ENCODE results near the gene PPP2R1A. TPM values are rescaled to one million over a fixed set of nuclear protein-coding genes. Genes with fewer than 3 reads are reported as not detected.

The PPP2R1A gene
- total RNA-seq, 1 donor from 2014 or later = 163 TPM

- TF ChIP-seq POLR2A (IDR thresholded peaks at IDR 0.05) = no peak
- TF ChIP-seq POLR2AphosphoS5 (IDR thresholded peaks at IDR 0.05; ENCODE audit: insufficient read depth in 1 of 2, low read depth in 1 of 2) = no peak
- TF ChIP-seq, protein P1, sequence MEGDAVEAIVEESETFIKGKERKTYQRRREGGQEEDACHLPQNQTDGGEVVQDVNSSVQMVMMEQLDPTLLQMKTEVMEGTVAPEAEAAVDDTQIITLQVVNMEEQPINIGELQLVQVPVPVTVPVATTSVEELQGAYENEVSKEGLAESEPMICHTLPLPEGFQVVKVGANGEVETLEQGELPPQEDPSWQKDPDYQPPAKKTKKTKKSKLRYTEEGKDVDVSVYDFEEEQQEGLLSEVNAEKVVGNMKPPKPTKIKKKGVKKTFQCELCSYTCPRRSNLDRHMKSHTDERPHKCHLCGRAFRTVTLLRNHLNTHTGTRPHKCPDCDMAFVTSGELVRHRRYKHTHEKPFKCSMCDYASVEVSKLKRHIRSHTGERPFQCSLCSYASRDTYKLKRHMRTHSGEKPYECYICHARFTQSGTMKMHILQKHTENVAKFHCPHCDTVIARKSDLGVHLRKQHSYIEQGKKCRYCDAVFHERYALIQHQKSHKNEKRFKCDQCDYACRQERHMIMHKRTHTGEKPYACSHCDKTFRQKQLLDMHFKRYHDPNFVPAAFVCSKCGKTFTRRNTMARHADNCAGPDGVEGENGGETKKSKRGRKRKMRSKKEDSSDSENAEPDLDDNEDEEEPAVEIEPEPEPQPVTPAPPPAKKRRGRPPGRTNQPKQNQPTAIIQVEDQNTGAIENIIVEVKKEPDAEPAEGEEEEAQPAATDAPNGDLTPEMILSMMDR (IDR thresholded peaks at IDR 0.05) = no peak
- peak overlapping the region; percentile 93 for H3K27ac ChIP-seq
- H3K4me1 ChIP-seq = peaks cover 25% of the 10 kb centered on the region
- intact Hi-C loops (cut with DNase I) = no loop called here
- peak overlapping the region; percentile 90 to 93 for H3K4me3 ChIP-seq
- no peaks in the 10 kb centered on the region for H3K9me3 ChIP-seq
- no peaks in the 10 kb centered on the region for H3K27me3 ChIP-seq
- no peak for DNase-seq (ENCODE audit: extremely low spot score in 2 of 2)
- H3K36me3 ChIP-seq = no peaks in the 10 kb centered on the region
Observed at GRCh38 chr19:52270266-52270885, 80.5 kb downstream of the PPP2R1A start.

GRCh38 chr19:52273301-52273700 lies 83.4 kb downstream of the PPP2R1A start:
- DNase-seq (ENCODE audit: extremely low spot score in 2 of 2) = no peak
- peaks cover 25% of the 10 kb centered on the region for H3K4me1 ChIP-seq
- H3K4me3 ChIP-seq = no peak overlapping the region
- H3K27me3 ChIP-seq = no peaks in the 10 kb centered on the region
- no peak overlapping the region for H3K27ac ChIP-seq
- no peaks in the 10 kb centered on the region for H3K9me3 ChIP-seq
- intact Hi-C loops (cut with DNase I) = no loop called here
- H3K36me3 ChIP-seq = no peaks in the 10 kb centered on the region
- TF ChIP-seq, protein P1 (IDR thresholded peaks at IDR 0.05) = no peak

DNA sequence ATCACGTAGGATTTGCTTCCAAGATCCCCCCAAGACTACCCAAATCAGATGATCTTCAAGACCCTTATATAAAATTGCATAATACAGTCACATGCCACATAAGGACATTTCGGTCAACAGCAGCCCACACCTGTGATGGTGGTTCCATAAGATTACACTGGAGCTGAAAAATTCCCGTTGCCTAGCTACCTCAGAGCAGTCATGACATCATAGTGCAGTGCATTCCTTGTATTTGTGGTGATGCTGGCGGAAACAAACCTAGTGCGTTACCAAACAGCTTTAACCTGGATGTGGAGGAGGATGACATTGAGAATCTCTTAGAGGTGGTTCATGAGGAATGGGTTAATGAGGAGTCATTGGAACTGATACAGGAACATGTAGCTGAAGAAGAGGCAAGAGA lies 84.3 kb downstream of the PPP2R1A start:
- H3K4me1 ChIP-seq = peaks cover 18% of the 10 kb centered on the region
- TF ChIP-seq, protein P1 (IDR thresholded peaks at IDR 0.05) = no peak
- TF ChIP-seq POLR2AphosphoS5 (IDR thresholded peaks at IDR 0.05; ENCODE audit: insufficient read depth in 1 of 2, low read depth in 1 of 2) (no peak), POLR2A (IDR thresholded peaks at IDR 0.05) (no peak)
- no peaks in the 10 kb centered on the region for H3K9me3 ChIP-seq
- no peaks in the 10 kb centered on the region for H3K36me3 ChIP-seq
- no peaks in the 10 kb centered on the region for H3K27me3 ChIP-seq
- DNase-seq (ENCODE audit: extremely low spot score in 2 of 2) = no peak
- no peak overlapping the region for H3K4me3 ChIP-seq
- intact Hi-C loops (cut with DNase I) = no loop called here
- H3K27ac ChIP-seq = no peak overlapping the region

- Histone ChIP-seq H3K27ac (no peak overlapping the region), H3K4me1 (peaks cover 10% of the 10 kb centered on the region), H3K27me3 (no peaks in the 10 kb centered on the region), H3K4me3 (no peak overlapping the region), H3K9me3 (no peaks in the 10 kb centered on the region), H3K36me3 (no peaks in the 10 kb centered on the region)
- no peak for TF ChIP-seq POLR2A (IDR thresholded peaks at IDR 0.05)
- TF ChIP-seq, protein P1 (IDR thresholded peaks at IDR 0.05) = no peak
- TF ChIP-seq POLR2AphosphoS5 (IDR thresholded peaks at IDR 0.05; ENCODE audit: insufficient read depth in 1 of 2, low read depth in 1 of 2) = no peak
- intact Hi-C loops (cut with DNase I) = no loop called here
- DNase-seq (ENCODE audit: extremely low spot score in 2 of 2) = no peak
Observed at GRCh38 chr19:52275988-52276387, 86.1 kb downstream of the PPP2R1A start.

DNA sequence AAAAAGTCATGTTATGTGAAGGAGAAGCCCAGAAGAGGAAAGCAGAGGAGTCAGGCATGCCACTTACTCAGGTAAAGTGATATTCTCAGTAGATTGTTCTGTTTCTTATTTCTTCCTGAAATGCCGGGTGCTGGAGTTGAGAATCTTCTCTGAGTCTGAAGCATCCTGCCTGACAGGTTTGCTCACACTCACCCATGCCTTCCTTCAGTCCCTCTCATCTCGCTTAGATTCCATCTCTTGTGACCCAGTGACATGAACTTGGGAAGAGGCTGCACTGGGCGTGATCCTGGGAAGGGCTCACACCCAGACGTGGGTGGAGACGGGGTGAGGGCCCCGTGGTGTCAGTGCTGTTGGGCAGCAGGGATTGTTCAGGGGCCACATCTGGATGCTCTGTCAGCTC lies 87.6 kb downstream of the PPP2R1A start:
- peaks cover 0 to 1% of the 10 kb centered on the region in 2 donors for H3K36me3 ChIP-seq
- H3K27me3 ChIP-seq = no peaks in the 10 kb centered on the region
- DNase-seq (ENCODE audit: extremely low spot score in 2 of 2) = no peak
- intact Hi-C loops (cut with DNase I) = no loop called here
- H3K9me3 ChIP-seq = no peaks in the 10 kb centered on the region
- H3K27ac ChIP-seq = no peak overlapping the region
- no peak overlapping the region for H3K4me3 ChIP-seq
- TF ChIP-seq, protein P1 (IDR thresholded peaks at IDR 0.05) = no peak
- TF ChIP-seq POLR2AphosphoS5 (IDR thresholded peaks at IDR 0.05; ENCODE audit: insufficient read depth in 1 of 2, low read depth in 1 of 2) (no peak), POLR2A (IDR thresholded peaks at IDR 0.05) (no peak)
- no peaks in the 10 kb centered on the region for H3K4me1 ChIP-seq
